Liver (tissue), 3 donors: Measurements from ENCODE around the gene PPME1.

ENCODE experiments used
- ATF3 ChIP-seq: IDR thresholded peaks from 2 replicates; pipeline ENCODE4 v1.6.1; 2016; ENCODE audit warnings: antibody characterized with exemption
- CTCF ChIP-seq: fragments of 150-350 bp; IDR thresholded peaks from 2 replicates; pipeline ENCODE4 v1.5.1; 2017; ENCODE audit warnings: improper control_type of control experiment, low read depth, low read length; ENCODE audit not compliant: missing input control
- FOXA1 ChIP-seq: IDR thresholded peaks from 2 replicates; pipeline ENCODE4 v1.6.1; 2016; ENCODE audit warnings: antibody characterized with exemption
- HNF4G ChIP-seq: IDR thresholded peaks from 2 replicates; pipeline ENCODE4 v1.6.1; 2016; ENCODE audit warnings: antibody characterized with exemption
- JUND ChIP-seq, 2 donors: IDR thresholded peaks; 2 replicates each; pipeline ENCODE4 v1.6.1; 2016; ENCODE audit warnings: antibody characterized with exemption in 2 of 2
- MAX ChIP-seq: IDR thresholded peaks from 2 replicates; pipeline ENCODE4 v1.6.1; 2016; ENCODE audit warnings: antibody characterized with exemption
- RAD21 ChIP-seq, 2 donors: IDR thresholded peaks; 2 replicates each; pipeline ENCODE4 v1.6.1; 2016; ENCODE audit warnings: antibody characterized with exemption in 2 of 2, mild to moderate bottlenecking in 2 of 2
- REST ChIP-seq: IDR thresholded peaks from 2 replicates; pipeline ENCODE4 v1.6.1; 2016; ENCODE audit warnings: antibody characterized with exemption, mild to moderate bottlenecking
- TAF1 ChIP-seq: conservative IDR thresholded peaks from 2 replicates; pipeline ENCODE4 v1.6.1; 2016; ENCODE audit warnings: antibody characterized with exemption, mild to moderate bottlenecking
- YY1 ChIP-seq: IDR thresholded peaks from 2 replicates; pipeline ENCODE4 v1.6.1; 2016; ENCODE audit warnings: antibody characterized with exemption, mild to moderate bottlenecking
- ZBTB33 ChIP-seq: IDR thresholded peaks from 2 replicates; pipeline ENCODE4 v1.6.1; 2016; ENCODE audit warnings: antibody characterized with exemption
- donor health status: healthy.
- donor health status: healthy.

- no peak for TF ChIP-seq ATF3
- TF ChIP-seq CTCF: no peak
- no peak for TF ChIP-seq RAD21 (IDR thresholded peaks at IDR 0.05)
- no peak for TF ChIP-seq JUND (IDR thresholded peaks at IDR 0.05)
- TF ChIP-seq REST: no peak
- TF ChIP-seq TAF1: no peak
- no peak for TF ChIP-seq ZBTB33
- TF ChIP-seq HNF4G: no peak
- no peak for TF ChIP-seq YY1
- no peak for TF ChIP-seq FOXA1
- no peak for TF ChIP-seq MAX
Measured at GRCh38 chr11:74208507-74208906, 37.4 kb downstream of the PPME1 start.
